ENCODE results near the gene FFAR1. TPM values are rescaled to one million over a fixed set of nuclear protein-coding genes. Genes with fewer than 3 reads are reported as not detected.

The FFAR1 gene
- total and polyA plus RNA-seq, 2 of the 8 experiments (the other 6 are each of a cell fraction or from before 2014, with no cell fraction given), result not detected

DNA sequence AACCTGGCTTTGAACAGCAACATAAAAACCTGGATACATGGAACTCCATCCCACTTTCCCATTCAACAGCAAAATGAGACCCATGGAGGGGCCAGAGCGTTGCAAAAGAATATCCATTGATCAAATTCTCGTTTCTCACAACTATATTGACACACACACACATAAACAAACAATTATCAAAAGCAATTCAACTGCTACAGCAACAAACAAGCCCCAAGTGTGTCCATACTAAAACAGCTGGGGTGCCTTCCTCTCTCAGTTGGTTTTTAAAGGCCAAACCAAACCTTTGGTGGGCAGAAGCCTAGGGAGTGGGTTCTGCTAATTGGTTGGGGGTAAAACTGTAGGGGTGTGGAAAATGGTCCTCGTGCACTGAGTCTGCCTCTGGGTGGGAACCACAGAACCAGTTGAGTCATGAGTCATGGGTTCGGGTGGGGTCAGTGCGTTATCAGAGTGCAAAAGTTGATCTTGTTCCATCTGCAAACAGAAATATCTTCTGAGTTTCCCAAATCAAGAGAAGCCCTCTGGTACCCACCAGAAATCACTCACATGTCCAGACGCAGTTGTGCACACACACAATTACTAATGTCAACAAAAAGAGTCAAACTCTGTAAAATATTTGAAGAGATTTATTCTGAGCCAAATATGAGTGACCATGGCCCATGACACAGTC is 41.6 kb downstream of the FFAR1 start:
- Histone ChIP-seq H3K56ac (replicated peaks; ENCODE audit: insufficient read length, low read depth, low read length) (no peak overlapping the region), H3K14ac (ENCODE audit: insufficient read length) (no peak overlapping the region), H4K8ac (ENCODE audit: extremely low read depth, insufficient read depth, low read length) (no peak overlapping the region), H3K4ac (replicated peaks; ENCODE audit: insufficient read length, low read depth, low read length) (no peak overlapping the region), H2BK15ac (ENCODE audit: low read length) (no peak overlapping the region), H2BK12ac (ENCODE audit: low read depth, low read length) (no peak overlapping the region), H2AK5ac (ENCODE audit: low read depth, low read length) (no peak overlapping the region), H3K4me2 (ENCODE audit: insufficient read depth in 1 of 2, low read depth in 2 of 2, low read length in 2 of 2) (no peak overlapping the region), H4K91ac (replicated peaks; ENCODE audit: insufficient read length, low read length) (no peak overlapping the region), H3K4me3 (ENCODE audit: extremely low read depth in 1 of 4, insufficient read depth in 2 of 4, low read depth in 3 of 4, low read length in 4 of 4) (no peak overlapping the region), H3K79me1 (ENCODE audit: low read depth, low read length) (no peaks in the 10 kb centered on the region), H3K27ac (ENCODE audit: low read depth, low read length) (no peak overlapping the region), H3K36me3 (ENCODE audit: control insufficient read depth in 2 of 4, insufficient read depth in 4 of 4, low read length in 3 of 4) (no peaks in the 10 kb centered on the region), H3K79me2 (ENCODE audit: control insufficient read depth in 1 of 2, insufficient read depth in 2 of 2, low read length in 2 of 2) (no peaks in the 10 kb centered on the region), H2BK20ac (ENCODE audit: low read length) (no peak overlapping the region), H3K23ac (ENCODE audit: insufficient read length) (no peak overlapping the region), H2BK5ac (ENCODE audit: low read depth, low read length) (no peak overlapping the region), H3K9ac (replicated peaks in 1 of 4; ENCODE audit: extremely low read depth in 1 of 4, low read depth in 3 of 4, low read length in 3 of 4) (no peak overlapping the region), H2BK120ac (replicated peaks; ENCODE audit: low read depth, low read length) (no peak overlapping the region), H3K27me3 (replicated peaks in 1 of 4; ENCODE audit: control insufficient read depth in 3 of 4, extremely low read depth in 1 of 4, insufficient read depth in 3 of 4, low read length in 3 of 4) (0 out of 7 replicates have a peak, but pooled peaks cover 0 to 2% (median 0%) of the 10 kb centered on the region in 4 experiments), H3K4me1 (replicated peaks in 1 of 4; ENCODE audit: control insufficient read depth in 3 of 4, insufficient read depth in 4 of 4, low read length in 3 of 4) (no peaks in the 10 kb centered on the region), H4K5ac (ENCODE audit: insufficient read length, low read depth, low read length) (no peak overlapping the region), H4K20me1 (replicated peaks in 1 of 2; ENCODE audit: control insufficient read depth in 1 of 2, insufficient read depth in 2 of 2, low read length in 2 of 2) (no peaks in the 10 kb centered on the region), H3K23me2 (ENCODE audit: low read depth, low read length) (peaks cover 7% of the 10 kb centered on the region; the same call in 1 of the 2 replicates), H3K18ac (ENCODE audit: extremely low read depth, low read length) (no peak overlapping the region), H3K9me3 (ENCODE audit: insufficient read depth in 2 of 2, low read depth in 1 of 2, low read length in 1 of 2) (peaks cover 24 to 33% of the 10 kb centered on the region in 2 experiments), H2AFZ (ENCODE audit: low read length) (no peak overlapping the region)
- FAIRE-seq (no peak), DNase-seq (ENCODE audit: low read depth in 1 of 2, low spot score in 2 of 2) (peak in 1 of 2 experiments; percentile 1)
- ChIA-PET CTCF (ENCODE audit: partially characterized antibody) (no interaction called here), POLR2A (ENCODE audit: partially characterized antibody) (interaction anchor here (0.5 kb wide), 1 partner anchor 287 kb away, joined by 3 read pairs; no protein-coding TSS in a partner anchor)
- WGBS, 2 experiments (ENCODE audit: extremely low coverage in 1 of 2, insufficient coverage in 1 of 2, insufficient read length in 1 of 2, insufficient replicate concordance in 2 of 2, low coverage in 1 of 2, low lambda C conversion rate in 2 of 2, missing lambda C conversion rate in 1 of 2), result 74% methylated on average over 6 of the region's 6 CpGs; no CpG with 5 or more reads in 1 of the 2 experiments
- TF ChIP-seq, protein P1, sequence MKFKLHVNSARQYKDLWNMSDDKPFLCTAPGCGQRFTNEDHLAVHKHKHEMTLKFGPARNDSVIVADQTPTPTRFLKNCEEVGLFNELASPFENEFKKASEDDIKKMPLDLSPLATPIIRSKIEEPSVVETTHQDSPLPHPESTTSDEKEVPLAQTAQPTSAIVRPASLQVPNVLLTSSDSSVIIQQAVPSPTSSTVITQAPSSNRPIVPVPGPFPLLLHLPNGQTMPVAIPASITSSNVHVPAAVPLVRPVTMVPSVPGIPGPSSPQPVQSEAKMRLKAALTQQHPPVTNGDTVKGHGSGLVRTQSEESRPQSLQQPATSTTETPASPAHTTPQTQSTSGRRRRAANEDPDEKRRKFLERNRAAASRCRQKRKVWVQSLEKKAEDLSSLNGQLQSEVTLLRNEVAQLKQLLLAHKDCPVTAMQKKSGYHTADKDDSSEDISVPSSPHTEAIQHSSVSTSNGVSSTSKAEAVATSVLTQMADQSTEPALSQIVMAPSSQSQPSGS (IDR thresholded peaks at IDR 0.05; ENCODE audit: low read length), result no peak
- no peak for TF ChIP-seq YY1 (IDR thresholded peaks at IDR 0.05; ENCODE audit: low read depth, low read length)
- no peak for TF ChIP-seq RNF2 (IDR thresholded peaks at IDR 0.05; ENCODE audit: borderline replicate concordance, low read depth, low read length, missing control alignments, poor library complexity, severe bottlenecking)
- TF ChIP-seq SIN3A (conservative IDR thresholded peaks at IDR 0.05 in 1 of 2, IDR thresholded peaks at IDR 0.05 in 1 of 2; ENCODE audit: low read depth in 1 of 2, low read length in 2 of 2), result no peak
- TF ChIP-seq POU5F1 (IDR thresholded peaks at IDR 0.05; ENCODE audit: low read depth, low read length), result no peak
- TF ChIP-seq SP4 (IDR thresholded peaks at IDR 0.05; ENCODE audit: low read length), result no peak
- TF ChIP-seq RBBP5 (IDR thresholded peaks at IDR 0.05; ENCODE audit: borderline replicate concordance, low read depth, low read length), result no peak
